Panc1 (cell line): ENCODE data around the gene NDUFAF7.

Source experiments
- POLR2AphosphoS5 ChIP-seq: IDR thresholded peaks from 2 replicates; pipeline ENCODE4 v1.6.1; 2012; ENCODE audit warnings: mild to moderate bottlenecking, low read depth, low read length, moderate library complexity
- TCF7L2 ChIP-seq: IDR thresholded peaks from 2 replicates; pipeline ENCODE4 v1.6.1; 2011; ENCODE audit warnings: mild to moderate bottlenecking, low read depth, low read length, inconsistent platforms
- TF ChIP-seq, protein P1 (sequence below): fragments of 450-650 bp; IDR thresholded peaks from 2 replicates; pipeline ENCODE4 v1.5.1; 2017; ENCODE audit warnings: mild to moderate bottlenecking
- TF ChIP-seq, protein P2 (sequence below), 2 experiments: IDR thresholded peaks; 2 replicates each; pipeline ENCODE4 v1.6.1; 2011 to 2012; ENCODE audit warnings: low read depth in 2 of 2, control low read depth in 1 of 2, low read length in 1 of 2, mild to moderate bottlenecking in 1 of 2, moderate library complexity in 1 of 2; ENCODE audit not compliant: insufficient read depth in 1 of 2

DNA sequence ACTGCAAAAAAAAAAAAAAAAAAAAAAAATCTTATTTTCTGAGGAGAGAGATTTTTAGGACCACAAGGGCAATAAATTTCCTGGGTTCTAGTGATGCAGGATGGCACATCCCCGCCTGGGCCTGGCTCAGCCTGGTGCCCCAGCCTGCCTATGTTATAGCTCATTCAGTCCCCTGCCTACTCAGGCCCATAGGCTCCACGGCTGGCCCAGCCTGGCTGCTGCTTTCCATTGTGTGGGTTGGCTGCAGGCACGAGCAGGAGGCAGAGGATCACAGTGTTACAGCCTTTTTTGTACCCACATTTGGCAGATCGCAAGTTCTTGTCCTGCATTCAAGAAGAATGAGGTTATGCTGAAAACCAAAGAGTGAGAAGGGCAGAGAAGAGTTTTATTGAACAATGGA is 40.2 kb upstream of the NDUFAF7 start:
- TF ChIP-seq, protein P1, sequence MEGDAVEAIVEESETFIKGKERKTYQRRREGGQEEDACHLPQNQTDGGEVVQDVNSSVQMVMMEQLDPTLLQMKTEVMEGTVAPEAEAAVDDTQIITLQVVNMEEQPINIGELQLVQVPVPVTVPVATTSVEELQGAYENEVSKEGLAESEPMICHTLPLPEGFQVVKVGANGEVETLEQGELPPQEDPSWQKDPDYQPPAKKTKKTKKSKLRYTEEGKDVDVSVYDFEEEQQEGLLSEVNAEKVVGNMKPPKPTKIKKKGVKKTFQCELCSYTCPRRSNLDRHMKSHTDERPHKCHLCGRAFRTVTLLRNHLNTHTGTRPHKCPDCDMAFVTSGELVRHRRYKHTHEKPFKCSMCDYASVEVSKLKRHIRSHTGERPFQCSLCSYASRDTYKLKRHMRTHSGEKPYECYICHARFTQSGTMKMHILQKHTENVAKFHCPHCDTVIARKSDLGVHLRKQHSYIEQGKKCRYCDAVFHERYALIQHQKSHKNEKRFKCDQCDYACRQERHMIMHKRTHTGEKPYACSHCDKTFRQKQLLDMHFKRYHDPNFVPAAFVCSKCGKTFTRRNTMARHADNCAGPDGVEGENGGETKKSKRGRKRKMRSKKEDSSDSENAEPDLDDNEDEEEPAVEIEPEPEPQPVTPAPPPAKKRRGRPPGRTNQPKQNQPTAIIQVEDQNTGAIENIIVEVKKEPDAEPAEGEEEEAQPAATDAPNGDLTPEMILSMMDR: no peak
- TF ChIP-seq, protein P2, sequence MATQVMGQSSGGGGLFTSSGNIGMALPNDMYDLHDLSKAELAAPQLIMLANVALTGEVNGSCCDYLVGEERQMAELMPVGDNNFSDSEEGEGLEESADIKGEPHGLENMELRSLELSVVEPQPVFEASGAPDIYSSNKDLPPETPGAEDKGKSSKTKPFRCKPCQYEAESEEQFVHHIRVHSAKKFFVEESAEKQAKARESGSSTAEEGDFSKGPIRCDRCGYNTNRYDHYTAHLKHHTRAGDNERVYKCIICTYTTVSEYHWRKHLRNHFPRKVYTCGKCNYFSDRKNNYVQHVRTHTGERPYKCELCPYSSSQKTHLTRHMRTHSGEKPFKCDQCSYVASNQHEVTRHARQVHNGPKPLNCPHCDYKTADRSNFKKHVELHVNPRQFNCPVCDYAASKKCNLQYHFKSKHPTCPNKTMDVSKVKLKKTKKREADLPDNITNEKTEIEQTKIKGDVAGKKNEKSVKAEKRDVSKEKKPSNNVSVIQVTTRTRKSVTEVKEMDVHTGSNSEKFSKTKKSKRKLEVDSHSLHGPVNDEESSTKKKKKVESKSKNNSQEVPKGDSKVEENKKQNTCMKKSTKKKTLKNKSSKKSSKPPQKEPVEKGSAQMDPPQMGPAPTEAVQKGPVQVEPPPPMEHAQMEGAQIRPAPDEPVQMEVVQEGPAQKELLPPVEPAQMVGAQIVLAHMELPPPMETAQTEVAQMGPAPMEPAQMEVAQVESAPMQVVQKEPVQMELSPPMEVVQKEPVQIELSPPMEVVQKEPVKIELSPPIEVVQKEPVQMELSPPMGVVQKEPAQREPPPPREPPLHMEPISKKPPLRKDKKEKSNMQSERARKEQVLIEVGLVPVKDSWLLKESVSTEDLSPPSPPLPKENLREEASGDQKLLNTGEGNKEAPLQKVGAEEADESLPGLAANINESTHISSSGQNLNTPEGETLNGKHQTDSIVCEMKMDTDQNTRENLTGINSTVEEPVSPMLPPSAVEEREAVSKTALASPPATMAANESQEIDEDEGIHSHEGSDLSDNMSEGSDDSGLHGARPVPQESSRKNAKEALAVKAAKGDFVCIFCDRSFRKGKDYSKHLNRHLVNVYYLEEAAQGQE (IDR thresholded peaks at IDR 0.05; ENCODE audit: insufficient read depth in 1 of 2, low read depth in 2 of 2, low read length in 1 of 2): no peak
- TF ChIP-seq POLR2AphosphoS5: no peak
- TF ChIP-seq TCF7L2: no peak
